ENCODE data around the gene SHOX.

- TF ChIP-seq POLR2A (IDR thresholded peaks at IDR 0.05), result no peak
- TF ChIP-seq CTCF (IDR thresholded peaks at IDR 0.05), result no peak
Observed at GRCh38 chrX:627995-628394, 2.6 kb upstream of the SHOX start.
